Measurements from ENCODE around the gene TMOD1.

DNA sequence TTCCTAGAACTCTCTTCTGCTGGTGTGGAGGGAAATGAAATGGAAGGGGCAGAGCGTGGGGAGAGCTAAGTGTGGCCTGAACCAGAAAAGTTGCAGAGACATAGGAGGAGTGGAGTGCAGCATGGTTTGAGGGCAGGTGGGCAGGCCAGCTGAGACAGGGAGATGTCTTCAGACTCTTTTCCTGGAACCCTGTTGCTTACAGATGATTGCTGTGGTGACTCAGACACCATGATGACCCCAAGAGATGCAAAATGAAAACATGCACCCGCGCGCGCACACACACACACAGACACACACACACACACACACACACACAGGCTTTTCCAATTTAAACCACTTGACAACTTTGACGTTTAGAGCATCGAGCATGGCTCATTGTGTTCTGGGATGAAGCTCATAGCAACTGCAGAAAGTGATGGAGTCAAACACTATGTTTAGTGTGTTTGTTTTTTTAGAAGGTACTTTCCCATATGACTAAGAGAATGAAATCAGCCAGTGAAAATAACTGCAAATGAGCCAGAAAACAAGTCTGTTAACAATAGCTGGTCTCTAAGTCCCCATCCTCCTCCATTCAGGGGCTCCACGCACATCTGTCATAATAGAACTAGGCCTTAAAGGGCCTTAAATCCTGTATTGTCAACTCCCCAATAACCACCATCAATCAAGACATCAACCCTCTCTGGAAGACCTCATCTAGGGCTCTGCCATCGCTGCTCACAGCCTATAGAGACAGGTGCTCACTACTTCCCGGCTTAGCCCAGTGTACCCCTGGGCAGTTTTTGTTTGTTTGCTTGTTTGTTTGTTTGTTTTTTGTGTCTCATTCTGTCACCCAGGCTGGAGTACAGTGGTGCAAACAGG, 9.6 kb downstream of the TMOD1 start:
- TF ChIP-seq EZH2 (IDR thresholded peaks at IDR 0.05; ENCODE audit: insufficient read depth, poor library complexity, severe bottlenecking): no peak
- no peak for TF ChIP-seq EZH2phosphoT487 (IDR thresholded peaks at IDR 0.05; ENCODE audit: insufficient read depth, low read depth)
